SK-N-SH treated with all-trans-retinoic acid at 6 μM for 48 hours (cell line): ENCODE measurements around the gene BCR.

Source experiments
- ATAC-seq: fragments of 200-7000 bp; cut with Tn5 transposase; 3 replicates; pipeline ENCODE4 v1.9.1; 2020; ENCODE audit warnings: mild to moderate bottlenecking, moderate library complexity
- ARNTL ChIP-seq: fragments of 450-650 bp; formaldehyde crosslinking; IDR thresholded peaks from 2 replicates; pipeline ENCODE4 v1.5.0; 2020; ENCODE audit warnings: low read depth, mild to moderate bottlenecking, moderate library complexity, borderline replicate concordance
- BACH2 ChIP-seq: fragments of 250-450 bp; sonication (Bioruptor Pico); IDR thresholded peaks from 2 replicates; pipeline ENCODE4 v1.9.0; 2021; ENCODE audit warnings: mild to moderate bottlenecking, borderline replicate concordance
- CREB5 ChIP-seq: fragments of 250-450 bp; sonication (Bioruptor Pico); IDR thresholded peaks from 2 replicates; pipeline ENCODE4 v1.5.1; 2020; ENCODE audit warnings: low read depth, mild to moderate bottlenecking, moderate library complexity
- CSDC2 ChIP-seq: fragments of 250-450 bp; sonication (Bioruptor Pico); IDR thresholded peaks from 2 replicates; pipeline ENCODE4 v1.5.0; 2020; ENCODE audit warnings: mild to moderate bottlenecking, moderate library complexity
- CSRNP3 ChIP-seq: fragments of 250-450 bp; sonication (Bioruptor Pico); IDR thresholded peaks from 2 replicates; pipeline ENCODE4 v1.5.1; 2021; ENCODE audit warnings: mild to moderate bottlenecking, moderate library complexity
- ESRRG ChIP-seq: fragments of 250-450 bp; sonication (Bioruptor Pico); IDR thresholded peaks from 2 replicates; pipeline ENCODE4 v1.6.1; 2021; ENCODE audit warnings: mild to moderate bottlenecking
- GLIS3 ChIP-seq: fragments of 250-450 bp; sonication (Bioruptor Pico); IDR thresholded peaks from 2 replicates; pipeline ENCODE4 v1.5.0; 2020; ENCODE audit warnings: mild to moderate bottlenecking, moderate library complexity
- ISL1 ChIP-seq: fragments of 250-450 bp; sonication (Bioruptor Pico); IDR thresholded peaks from 2 replicates; pipeline ENCODE4 v2.1.2; 2022; ENCODE audit warnings: mild to moderate bottlenecking, moderate library complexity
- PATZ1 ChIP-seq: fragments of 250-450 bp; sonication (Bioruptor Pico); IDR thresholded peaks from 2 replicates; pipeline ENCODE4 v1.8.0; 2020; ENCODE audit warnings: mild to moderate bottlenecking, moderate library complexity, borderline replicate concordance
- PPARA ChIP-seq: fragments of 250-450 bp; sonication (Bioruptor Pico); IDR thresholded peaks from 2 replicates; pipeline ENCODE4 v1.5.0; 2020; ENCODE audit warnings: mild to moderate bottlenecking, borderline replicate concordance
- RARB ChIP-seq: fragments of 250-450 bp; sonication (Bioruptor Pico); IDR thresholded peaks from 2 replicates; pipeline ENCODE4 v1.8.0; 2021; ENCODE audit warnings: mild to moderate bottlenecking, moderate library complexity
- SNAI2 ChIP-seq: fragments of 250-450 bp; sonication (Bioruptor Pico); IDR thresholded peaks from 2 replicates; pipeline ENCODE4 v1.5.0; 2020; ENCODE audit warnings: mild to moderate bottlenecking, moderate library complexity
- TCF4 ChIP-seq: fragments of 250-450 bp; sonication (Bioruptor Pico); IDR thresholded peaks from 2 replicates; pipeline ENCODE4 v1.8.0; 2021; ENCODE audit warnings: mild to moderate bottlenecking, moderate library complexity, borderline replicate concordance
- TOX ChIP-seq: fragments of 250-450 bp; sonication (Bioruptor Pico); IDR thresholded peaks from 2 replicates; pipeline ENCODE4 v1.8.0; 2021; ENCODE audit warnings: mild to moderate bottlenecking, moderate library complexity, borderline replicate concordance
- ZFP3 ChIP-seq: fragments of 250-450 bp; sonication (Bioruptor Pico); IDR thresholded peaks from 2 replicates; pipeline ENCODE4 v1.5.0; 2020; ENCODE audit warnings: mild to moderate bottlenecking, moderate library complexity
- ZFP30 ChIP-seq: fragments of 450-650 bp; formaldehyde crosslinking; IDR thresholded peaks from 2 replicates; pipeline ENCODE4 v1.5.0; 2022; ENCODE audit warnings: mild to moderate bottlenecking, moderate library complexity
- ZNF565 ChIP-seq: fragments of 450-650 bp; formaldehyde crosslinking; conservative IDR thresholded peaks from 2 replicates; pipeline ENCODE4 v1.5.0; 2020; ENCODE audit warnings: low read depth, mild to moderate bottlenecking, moderate library complexity
- ZNF70 ChIP-seq: fragments of 450-650 bp; formaldehyde crosslinking; IDR thresholded peaks from 2 replicates; pipeline ENCODE4 v1.5.0; 2020; ENCODE audit warnings: mild to moderate bottlenecking, moderate library complexity
- ZNF8 ChIP-seq: fragments of 450-650 bp; formaldehyde crosslinking; IDR thresholded peaks from 2 replicates; pipeline ENCODE4 v1.5.0; 2020; ENCODE audit warnings: mild to moderate bottlenecking, moderate library complexity
- TF ChIP-seq, protein P1 (sequence below): fragments of 250-450 bp; sonication (Bioruptor Pico); IDR thresholded peaks from 2 replicates; pipeline ENCODE4 v1.8.0; 2021; ENCODE audit warnings: low read depth, mild to moderate bottlenecking, moderate library complexity, borderline replicate concordance

The BCR gene

DNA sequence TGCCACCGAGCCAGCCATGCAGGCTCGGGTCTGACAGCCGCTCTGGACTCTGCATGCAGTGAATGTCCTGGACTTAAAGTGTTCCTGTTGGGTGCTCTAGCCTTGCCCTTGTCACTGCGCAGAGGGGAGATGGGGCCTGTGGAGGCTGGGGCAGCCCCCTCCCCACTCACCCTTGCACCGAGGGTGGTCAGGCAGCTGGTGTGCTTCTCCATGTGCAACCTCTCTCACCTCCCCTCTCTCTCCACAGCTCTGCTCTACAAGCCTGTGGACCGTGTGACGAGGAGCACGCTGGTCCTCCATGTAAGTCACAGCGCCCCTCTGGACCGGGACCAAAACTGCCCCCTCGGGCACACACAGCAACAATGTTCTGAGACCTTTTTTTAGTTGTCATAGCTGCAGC is 92.5 kb downstream of the BCR start:
- no peak for TF ChIP-seq ZFP3 (CRISPR knock-in tag)
- TF ChIP-seq ARNTL (CRISPR knock-in tag): no peak
- TF ChIP-seq CSDC2: no peak
- TF ChIP-seq ZNF565 (CRISPR knock-in tag): no peak
- TF ChIP-seq SNAI2 (CRISPR knock-in tag): no peak
- no peak for TF ChIP-seq ZNF8 (CRISPR knock-in tag)
- TF ChIP-seq CREB5 (CRISPR knock-in tag): no peak
- TF ChIP-seq CSRNP3 (CRISPR knock-in tag): no peak
- no peak for TF ChIP-seq PPARA (CRISPR knock-in tag)
- no peak for TF ChIP-seq BACH2 (CRISPR knock-in tag)
- no peak for TF ChIP-seq TOX (CRISPR knock-in tag)
- TF ChIP-seq ZFP30 (CRISPR knock-in tag): no peak
- TF ChIP-seq, protein P1, sequence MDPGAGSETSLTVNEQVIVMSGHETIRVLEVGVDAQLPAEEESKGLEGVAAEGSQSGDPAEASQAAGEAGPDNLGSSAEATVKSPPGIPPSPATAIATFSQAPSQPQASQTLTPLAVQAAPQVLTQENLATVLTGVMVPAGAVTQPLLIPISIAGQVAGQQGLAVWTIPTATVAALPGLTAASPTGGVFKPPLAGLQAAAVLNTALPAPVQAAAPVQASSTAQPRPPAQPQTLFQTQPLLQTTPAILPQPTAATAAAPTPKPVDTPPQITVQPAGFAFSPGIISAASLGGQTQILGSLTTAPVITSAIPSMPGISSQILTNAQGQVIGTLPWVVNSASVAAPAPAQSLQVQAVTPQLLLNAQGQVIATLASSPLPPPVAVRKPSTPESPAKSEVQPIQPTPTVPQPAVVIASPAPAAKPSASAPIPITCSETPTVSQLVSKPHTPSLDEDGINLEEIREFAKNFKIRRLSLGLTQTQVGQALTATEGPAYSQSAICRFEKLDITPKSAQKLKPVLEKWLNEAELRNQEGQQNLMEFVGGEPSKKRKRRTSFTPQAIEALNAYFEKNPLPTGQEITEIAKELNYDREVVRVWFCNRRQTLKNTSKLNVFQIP (CRISPR knock-in tag): no peak
- TF ChIP-seq ISL1 (CRISPR knock-in tag): no peak
- TF ChIP-seq RARB (CRISPR knock-in tag): no peak
- no peak for ATAC-seq

DNA sequence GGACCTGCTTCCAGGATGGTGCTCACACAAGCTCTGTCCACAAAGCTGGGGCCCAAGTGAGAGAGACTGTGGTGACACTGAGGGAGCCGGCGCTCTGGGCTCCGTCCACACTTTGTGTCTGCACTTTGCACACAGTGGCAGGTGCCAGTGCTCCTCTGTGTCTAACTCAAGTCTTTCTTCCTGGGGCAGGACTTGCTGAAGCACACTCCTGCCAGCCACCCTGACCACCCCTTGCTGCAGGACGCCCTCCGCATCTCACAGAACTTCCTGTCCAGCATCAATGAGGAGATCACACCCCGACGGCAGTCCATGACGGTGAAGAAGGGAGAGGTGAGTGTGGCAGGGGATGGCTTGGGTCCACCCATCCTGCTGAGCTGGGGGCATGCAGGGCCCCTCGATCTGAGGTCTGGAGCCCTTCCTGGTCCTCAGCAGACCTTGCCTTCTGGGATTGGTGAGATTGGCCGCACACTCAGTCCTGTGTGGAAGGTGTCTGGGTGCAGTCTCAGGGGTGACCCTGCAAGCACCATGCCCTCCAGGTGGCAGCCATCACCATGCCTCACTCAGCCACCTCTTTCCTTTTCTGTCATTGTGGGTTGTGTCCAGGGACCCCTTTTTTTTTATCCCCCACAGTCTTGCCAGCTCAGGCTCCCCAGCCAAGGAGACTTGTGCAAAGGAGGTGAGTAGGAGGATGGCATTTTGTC is 93.3 kb downstream of the BCR start:
- no peak for TF ChIP-seq ESRRG (CRISPR knock-in tag)
- TF ChIP-seq ZFP3 (CRISPR knock-in tag): no peak
- TF ChIP-seq TCF4 (CRISPR knock-in tag): no peak
- no peak for TF ChIP-seq GLIS3 (CRISPR knock-in tag)
- no peak for TF ChIP-seq ZNF565 (CRISPR knock-in tag)
- no peak for TF ChIP-seq BACH2 (CRISPR knock-in tag)
- TF ChIP-seq PPARA (CRISPR knock-in tag): no peak

DNA sequence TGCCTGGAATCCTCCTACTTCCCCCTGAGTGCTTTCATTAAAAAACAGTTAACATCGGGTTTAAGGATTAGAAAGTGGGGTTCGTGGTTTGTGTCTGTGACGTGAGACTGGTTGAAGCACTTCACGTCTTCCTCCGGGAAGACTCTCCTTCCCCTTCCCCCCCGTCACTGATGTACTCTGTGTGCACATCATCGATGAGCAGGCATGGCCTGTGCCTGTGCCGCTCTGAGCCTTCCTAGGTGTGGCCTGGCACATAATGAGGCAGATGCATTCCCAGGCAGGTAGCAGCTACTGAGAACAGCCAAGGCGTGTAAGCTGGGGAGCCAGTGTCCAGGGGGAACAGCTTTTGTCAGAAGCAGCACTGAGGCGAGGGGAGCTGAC is 93.8 kb downstream of the BCR start:
- TF ChIP-seq CSDC2 (no peak), PPARA (CRISPR knock-in tag) (no peak)
- no peak for ATAC-seq

More for the DNA sequence above, 93.3 kb downstream of the BCR start:
- no peak for ATAC-seq

DNA sequence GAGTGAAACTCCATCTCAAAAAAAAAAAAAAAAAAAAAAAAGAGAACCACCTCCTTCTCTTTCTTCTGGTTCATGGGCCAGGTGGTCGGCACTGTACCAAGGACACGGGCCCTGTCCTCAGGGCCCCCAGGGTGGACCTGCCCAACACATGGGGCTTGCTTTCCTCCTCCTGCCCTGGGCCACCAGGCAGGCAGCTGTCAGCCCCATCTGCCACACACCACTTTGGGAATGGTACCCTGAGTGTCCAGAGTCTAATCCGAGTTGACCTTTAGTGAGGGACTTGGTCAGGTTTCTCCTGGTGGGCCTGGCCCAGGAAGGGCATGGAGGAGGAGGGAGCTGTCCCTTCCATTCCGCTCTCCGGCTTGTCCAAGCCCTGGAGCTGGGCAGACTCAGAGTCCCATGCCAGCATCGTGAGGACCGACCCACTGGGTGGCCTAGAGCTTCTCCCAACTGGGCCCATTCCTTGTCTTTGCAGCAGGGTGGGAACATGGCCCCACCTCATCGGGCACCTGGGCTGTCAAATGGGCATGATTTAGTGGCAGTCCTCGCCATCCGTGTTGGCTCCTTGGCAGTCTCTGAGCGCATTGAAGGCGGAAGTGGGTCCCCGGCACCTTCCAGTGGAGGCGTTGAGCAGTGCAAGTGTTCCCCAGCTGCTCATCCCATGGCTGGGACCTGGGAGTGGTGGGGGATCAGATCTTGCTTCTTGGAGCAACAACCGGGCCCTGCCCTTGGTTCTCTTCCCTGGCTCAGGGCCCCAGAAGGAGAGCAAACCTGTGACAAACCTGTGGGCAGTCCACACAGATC is 94.8 kb downstream of the BCR start:
- no peak for ATAC-seq
- no peak for TF ChIP-seq ZNF565 (CRISPR knock-in tag)
- no peak for TF ChIP-seq RARB (CRISPR knock-in tag)
- TF ChIP-seq ARNTL (CRISPR knock-in tag): no peak
- TF ChIP-seq, protein P1 (CRISPR knock-in tag): no peak
- TF ChIP-seq GLIS3 (CRISPR knock-in tag): no peak
- no peak for TF ChIP-seq CREB5 (CRISPR knock-in tag)
- no peak for TF ChIP-seq PATZ1 (CRISPR knock-in tag)
- TF ChIP-seq ZNF70: no peak
- TF ChIP-seq TOX (CRISPR knock-in tag): no peak
- TF ChIP-seq PPARA (CRISPR knock-in tag): no peak
